GM12873 (cell line): ENCODE data around the gene POLA2.

ENCODE experiments used
- CTCF ChIP-seq: IDR thresholded peaks from 2 replicates; pipeline ENCODE4 v1.5.1; 2012; ENCODE audit warnings: low read depth, mild to moderate bottlenecking, moderate library complexity, low read length, control low read depth; ENCODE audit not compliant: insufficient read depth; ENCODE audit errors: missing control alignments

The POLA2 gene

GRCh38 chr11:65292890-65293289, 31.1 kb downstream of the POLA2 start:
- TF ChIP-seq CTCF, result no peak

GRCh38 chr11:65293909-65294381, 32.2 kb downstream of the POLA2 start:
- no peak for TF ChIP-seq CTCF

- TF ChIP-seq CTCF, result no peak
Observed at GRCh38 chr11:65295001-65295400, 33.2 kb downstream of the POLA2 start.

- TF ChIP-seq CTCF, result no peak
Observed at GRCh38 chr11:65295571-65296341, 34.0 kb downstream of the POLA2 start.

GRCh38 chr11:65297026-65297672, 35.4 kb downstream of the POLA2 start:
- TF ChIP-seq CTCF, result no peak

- TF ChIP-seq CTCF, result no peak
Observed at GRCh38 chr11:65298131-65298535, 36.4 kb downstream of the POLA2 start.

- TF ChIP-seq CTCF, result no peak
Observed at GRCh38 chr11:65298655-65299179, 37.0 kb downstream of the POLA2 start.
